ENCODE measurements around the gene SLC9A8.

- no peak for TF ChIP-seq CTCF (conservative IDR thresholded peaks at IDR 0.05)
- TF ChIP-seq EZH2 (IDR thresholded peaks at IDR 0.05; ENCODE audit: low read depth) = no peak
Observed at GRCh38 chr20:49918446-49918845, 105.8 kb downstream of the SLC9A8 start.
